ENCODE results near the gene TRIM7.

DNA sequence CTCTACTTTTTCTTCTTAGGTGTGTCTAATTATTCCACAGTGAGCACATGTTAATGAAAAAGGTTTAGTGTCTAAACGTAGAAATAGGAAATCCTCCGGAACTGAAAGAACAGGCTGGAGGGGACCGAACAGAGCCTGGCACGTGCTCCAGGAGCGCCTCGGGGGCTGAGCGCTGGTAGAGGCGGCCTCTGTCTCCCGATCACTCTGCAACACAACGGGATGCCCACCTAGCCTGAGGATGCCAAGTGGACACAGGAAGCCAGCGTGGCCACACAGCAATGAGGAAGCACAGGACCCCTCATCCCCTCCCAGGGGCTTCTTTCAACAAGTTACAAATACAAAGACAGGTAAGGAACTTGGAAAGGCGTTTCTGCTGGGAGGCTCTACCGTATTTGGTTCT, 19.4 kb downstream of the TRIM7 start:
- TF ChIP-seq CTCF (conservative IDR thresholded peaks at IDR 0.05) (no peak), ZFX (IDR thresholded peaks at IDR 0.05) (no peak)

All from C4-2B (cell line).